Measurements from ENCODE around the gene LEFTY1. TPM values are rescaled to one million over a fixed set of nuclear protein-coding genes. Genes with fewer than 3 reads are reported as not detected.
A peak's percentile ranks its signal among the peaks of the same experiment; 100 is the strongest.

The LEFTY1 gene
- total RNA-seq, 2 experiments from 2014 or later = not detected

DNA sequence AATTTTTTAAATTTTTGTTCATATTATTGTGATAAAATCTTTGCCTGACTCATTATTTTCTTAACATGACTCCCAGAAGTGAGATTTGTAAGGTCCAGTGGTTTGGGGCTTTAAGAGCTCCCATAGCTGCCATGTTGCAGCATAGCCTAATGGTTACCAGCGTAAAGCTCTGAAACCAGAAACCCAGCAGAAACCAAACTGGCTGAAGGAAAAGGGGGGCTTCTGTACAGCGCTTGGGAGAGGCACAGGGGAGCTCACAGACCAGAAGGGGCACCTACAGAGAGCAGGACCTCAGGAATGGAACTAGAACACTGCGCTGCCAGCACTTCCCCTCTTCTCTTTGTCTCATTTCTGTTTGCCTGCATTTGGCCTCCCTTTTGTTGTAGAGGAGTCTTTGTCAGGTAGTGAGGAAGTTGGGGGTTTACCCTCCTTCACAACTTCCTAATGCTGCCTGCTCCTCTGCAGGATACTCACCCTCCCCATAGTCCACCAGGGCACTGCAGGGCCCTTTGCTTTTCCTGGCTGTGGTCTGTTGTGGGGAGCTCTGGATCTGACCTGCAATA, 37.7 kb upstream of the LEFTY1 start:
- Mint-ChIP-seq H3K4me3 (peak overlapping the region; percentile 16), H3K36me3 (ENCODE audit: low read depth) (peaks cover 15% of the 10 kb centered on the region), H3K27me3 (no peaks in the 10 kb centered on the region), H3K9me3 (ENCODE audit: low read depth) (no peaks in the 10 kb centered on the region), H3K4me1 (peaks cover 39% of the 10 kb centered on the region), H3K27ac (peak overlapping the region; percentile 49)
- DNase-seq = no peak
- no peak for ATAC-seq
- ChIA-PET POLR2A (no interaction called here), CTCF (interaction anchor here (0.5 to 0.6 kb wide), 3 partner anchors 40 to 459 kb away, joined by 3 read pairs; no protein-coding TSS in a partner anchor)
- intact Hi-C loops (cut with DNase I, micrococcal nuclease) = no loop called here

DNA sequence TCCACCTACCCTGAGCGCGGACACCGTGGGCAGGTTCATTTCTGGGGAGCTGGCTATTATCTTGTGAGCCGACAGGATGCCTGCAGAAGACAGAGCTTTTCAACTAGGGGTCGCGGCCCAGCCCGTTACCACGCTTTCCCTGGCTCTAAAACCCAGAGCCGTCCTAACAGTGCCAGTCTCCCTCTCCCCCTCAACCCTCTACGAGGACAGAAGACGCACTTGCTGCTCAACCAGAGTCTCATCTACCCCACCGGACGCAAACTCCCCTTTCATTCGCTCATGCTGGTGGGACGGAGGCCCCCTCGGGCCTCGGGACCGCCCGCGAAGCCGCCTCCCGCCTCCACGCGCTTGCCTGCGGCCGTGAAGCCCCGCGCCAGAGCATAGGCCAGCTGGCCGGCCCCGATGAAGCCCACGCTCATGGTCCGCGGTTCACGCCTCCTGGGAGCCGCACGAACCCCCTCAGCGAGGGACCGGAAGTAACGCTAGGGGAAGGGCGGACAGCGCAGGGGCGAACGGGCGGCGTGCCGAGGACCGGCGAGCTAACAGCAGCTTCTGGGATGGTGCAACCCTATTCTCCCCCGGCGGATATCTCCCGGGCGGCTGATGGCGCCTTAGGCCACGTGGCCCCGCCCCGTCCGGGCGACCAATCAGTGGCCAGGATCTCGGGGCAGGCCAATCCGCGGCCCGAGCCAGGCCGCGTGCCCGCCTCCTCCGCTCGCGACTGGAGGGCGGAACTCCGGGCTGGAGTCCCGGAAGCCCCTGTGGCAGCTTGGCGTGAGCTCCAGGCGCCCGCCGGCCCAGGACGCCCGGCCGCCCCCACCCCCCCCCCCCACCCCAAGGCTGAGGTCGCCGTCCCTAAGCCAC, 35.0 kb upstream of the LEFTY1 start, which contains the start of gene PYCR2:
Gene PYCR2 (minus strand): TSS at position 559 of the 864 bp plus-strand sequence. CDS start 140 bp downstream, at position 419.
- ChIA-PET POLR2A (interaction anchor here (0.6 to 1.8 kb wide), 4 partner anchors 27 to 146 kb away, joined by 3 to 15 read pairs (median 6); partner anchors contain the start of genes H3-3A, SRP9 and TMEM63A), CTCF (interaction anchor here (0.6 to 2.7 kb wide), 10 partner anchors 12 to 449 kb away, joined by 3 to 18 read pairs (median 4); partner anchors contain the start of genes SRP9 and TMEM63A)
- H3K27me3 Mint-ChIP-seq = no peaks in the 10 kb centered on the region
- peaks cover 54% of the 10 kb centered on the region for H3K4me1 Mint-ChIP-seq
- intact Hi-C loops (cut with DNase I, micrococcal nuclease) = loop anchor here (1.0 to 5.0 kb wide), 11 partner anchors 27 to 496 kb away; partner anchors contain the start of genes TMEM63A (in 2 of the 2), ACBD3 (in 1 of the 2), H3-3A (in 1 of the 2) and LBR (in 1 of the 2)
- no peaks in the 10 kb centered on the region for H3K9me3 Mint-ChIP-seq (ENCODE audit: low read depth)
- peak within 1 kb of the TSS; percentile 93 for H3K4me3 Mint-ChIP-seq
- peak; percentile 97 for ATAC-seq
- DNase-seq = peak; percentile 97
- peak within 1 kb of the TSS; percentile 96 for H3K27ac Mint-ChIP-seq
- H3K36me3 Mint-ChIP-seq (ENCODE audit: low read depth) = peaks cover 36% of the 10 kb centered on the region

GRCh38 chr1:225923381-225923691, 34.4 kb upstream of the LEFTY1 start:
- Mint-ChIP-seq H3K36me3 (ENCODE audit: low read depth) (peaks cover 39% of the 10 kb centered on the region), H3K27ac (peak overlapping the region; percentile 96), H3K9me3 (ENCODE audit: low read depth) (no peaks in the 10 kb centered on the region), H3K4me1 (peaks cover 50% of the 10 kb centered on the region), H3K27me3 (no peaks in the 10 kb centered on the region), H3K4me3 (peak overlapping the region; percentile 93)
- DNase-seq (no peak), ATAC-seq (no peak)
- ChIA-PET CTCF (interaction anchor here (0.7 to 2.7 kb wide), 6 partner anchors 12 to 449 kb away, joined by 3 to 18 read pairs (median 4); partner anchors contain the start of genes SRP9 and TMEM63A), POLR2A (interaction anchor here (1.3 to 1.8 kb wide), 3 partner anchors 26 to 146 kb away, joined by 4 to 15 read pairs (median 9); partner anchors contain the start of genes SRP9 and TMEM63A)
- intact Hi-C loops (cut with DNase I, micrococcal nuclease) = loop anchor here (5.0 kb wide), 2 partner anchors 54 to 264 kb away; partner anchors contain the start of gene ACBD3 (in 1 of the 2)

GRCh38 chr1:225921734-225922709, 33.1 kb upstream of the LEFTY1 start:
- Mint-ChIP-seq H3K4me1 (peaks cover 51% of the 10 kb centered on the region), H3K27ac (peak overlapping the region; percentile 74), H3K4me3 (peak overlapping the region; percentile 93), H3K27me3 (no peaks in the 10 kb centered on the region), H3K36me3 (ENCODE audit: low read depth) (peaks cover 50% of the 10 kb centered on the region), H3K9me3 (ENCODE audit: low read depth) (no peaks in the 10 kb centered on the region)
- intact Hi-C loops (cut with DNase I, micrococcal nuclease) = loop anchor here (5.0 kb wide), 2 partner anchors 55 to 265 kb away; partner anchors contain the start of gene ACBD3 (in 1 of the 2)
- ATAC-seq (no peak), DNase-seq (no peak)
- ChIA-PET CTCF (interaction anchor here (0.6 to 0.9 kb wide), 5 partner anchors 11 to 65 kb away, joined by 3 to 4 read pairs (median 3); no protein-coding TSS in a partner anchor), POLR2A (interaction anchor here (0.8 to 1.5 kb wide), 2 partner anchors 39 to 144 kb away, joined by 4 to 6 read pairs; partner anchors contain the start of genes SRP9 and TMEM63A)

GRCh38 chr1:225919906-225920305, 31.0 kb upstream of the LEFTY1 start:
- Mint-ChIP-seq H3K9me3 (ENCODE audit: low read depth) (no peaks in the 10 kb centered on the region), H3K4me1 (peaks cover 44% of the 10 kb centered on the region), H3K36me3 (ENCODE audit: low read depth) (peaks cover 56% of the 10 kb centered on the region), H3K27ac (peak overlapping the region; percentile 64), H3K27me3 (no peaks in the 10 kb centered on the region), H3K4me3 (peak overlapping the region; percentile 6)
- ATAC-seq (peak; percentile 21), DNase-seq (peak; percentile 73)
- intact Hi-C loops (cut with DNase I, micrococcal nuclease) = loop anchor here (5.0 kb wide), 2 partner anchors 57 to 267 kb away; partner anchors contain the start of gene ACBD3 (in 1 of the 2)
- POLR2A ChIA-PET = interaction anchor here (1.1 kb wide), 1 partner anchor 39 kb away, joined by 3 read pairs; no protein-coding TSS in a partner anchor
- CTCF ChIA-PET = interaction anchor here (0.8 to 1.4 kb wide), 3 partner anchors 8 to 499 kb away, joined by 3 to 7 read pairs (median 4); no protein-coding TSS in a partner anchor

DNA sequence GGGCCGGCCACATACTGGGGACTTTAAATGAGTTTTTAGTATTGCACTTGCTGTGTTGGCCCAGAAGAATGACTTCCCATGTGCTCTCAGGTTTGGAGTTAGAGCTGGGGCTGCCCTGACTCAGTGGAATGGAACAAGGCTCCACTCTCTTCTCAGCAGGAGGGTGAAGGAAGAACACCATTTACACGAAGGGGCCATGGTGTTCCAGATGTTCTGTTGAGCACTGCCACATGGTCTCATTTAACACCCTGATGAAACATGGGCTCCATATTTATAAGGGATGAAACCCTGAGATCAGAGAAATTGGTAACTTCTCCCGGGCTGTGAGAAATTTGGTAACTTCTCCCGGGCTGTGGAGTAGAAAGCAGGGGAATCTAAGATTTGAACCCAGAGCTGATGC, 29.3 kb upstream of the LEFTY1 start:
- intact Hi-C loops (cut with DNase I, micrococcal nuclease) = no loop called here
- H3K4me1 Mint-ChIP-seq = peaks cover 44% of the 10 kb centered on the region
- no peaks in the 10 kb centered on the region for H3K9me3 Mint-ChIP-seq (ENCODE audit: low read depth)
- CTCF ChIA-PET = interaction anchor here (0.6 to 0.7 kb wide), 2 partner anchors 111 to 485 kb away, joined by 4 read pairs; no protein-coding TSS in a partner anchor
- ATAC-seq (no peak), DNase-seq (no peak)
- no peaks in the 10 kb centered on the region for H3K27me3 Mint-ChIP-seq
- H3K27ac Mint-ChIP-seq = no peak overlapping the region
- no peak overlapping the region for H3K4me3 Mint-ChIP-seq
- POLR2A ChIA-PET = no interaction called here
- H3K36me3 Mint-ChIP-seq (ENCODE audit: low read depth) = peaks cover 49% of the 10 kb centered on the region

GRCh38 chr1:225917536-225917935, 28.6 kb upstream of the LEFTY1 start:
- DNase-seq (no peak), ATAC-seq (no peak)
- ChIA-PET POLR2A (no interaction called here), CTCF (interaction anchor here (0.5 to 0.7 kb wide), 2 partner anchors 215 to 484 kb away, joined by 3 to 4 read pairs; no protein-coding TSS in a partner anchor)
- intact Hi-C loops (cut with DNase I, micrococcal nuclease) = no loop called here
- Mint-ChIP-seq H3K27me3 (no peaks in the 10 kb centered on the region), H3K9me3 (ENCODE audit: low read depth) (no peaks in the 10 kb centered on the region), H3K36me3 (ENCODE audit: low read depth) (peaks cover 44% of the 10 kb centered on the region), H3K4me3 (no peak overlapping the region), H3K4me1 (peaks cover 39% of the 10 kb centered on the region), H3K27ac (peak overlapping the region; percentile 15)

GRCh38 chr1:225917101-225917500, 28.2 kb upstream of the LEFTY1 start:
- Mint-ChIP-seq H3K4me1 (peaks cover 35% of the 10 kb centered on the region), H3K36me3 (ENCODE audit: low read depth) (peaks cover 41% of the 10 kb centered on the region), H3K27ac (peak overlapping the region; percentile 15), H3K27me3 (no peaks in the 10 kb centered on the region), H3K4me3 (no peak overlapping the region), H3K9me3 (ENCODE audit: low read depth) (no peaks in the 10 kb centered on the region)
- intact Hi-C loops (cut with DNase I, micrococcal nuclease) = no loop called here
- ChIA-PET CTCF (interaction anchor here (0.5 kb wide), 1 partner anchor 215 kb away, joined by 3 read pairs; no protein-coding TSS in a partner anchor), POLR2A (no interaction called here)
- ATAC-seq = no peak
- DNase-seq = no peak

GRCh38 chr1:225915538-225915991, 26.6 kb upstream of the LEFTY1 start:
- Mint-ChIP-seq H3K4me1 (peaks cover 26% of the 10 kb centered on the region), H3K27ac (no peak overlapping the region), H3K36me3 (ENCODE audit: low read depth) (peaks cover 32% of the 10 kb centered on the region), H3K27me3 (no peaks in the 10 kb centered on the region), H3K9me3 (ENCODE audit: low read depth) (no peaks in the 10 kb centered on the region), H3K4me3 (no peak overlapping the region)
- ATAC-seq (no peak), DNase-seq (no peak)
- ChIA-PET POLR2A (no interaction called here), CTCF (interaction anchor here (0.6 to 1.0 kb wide), 3 partner anchors 49 to 439 kb away, joined by 3 to 4 read pairs (median 3); partner anchors contain the start of gene SRP9)
- intact Hi-C loops (cut with DNase I, micrococcal nuclease) = no loop called here

DNA sequence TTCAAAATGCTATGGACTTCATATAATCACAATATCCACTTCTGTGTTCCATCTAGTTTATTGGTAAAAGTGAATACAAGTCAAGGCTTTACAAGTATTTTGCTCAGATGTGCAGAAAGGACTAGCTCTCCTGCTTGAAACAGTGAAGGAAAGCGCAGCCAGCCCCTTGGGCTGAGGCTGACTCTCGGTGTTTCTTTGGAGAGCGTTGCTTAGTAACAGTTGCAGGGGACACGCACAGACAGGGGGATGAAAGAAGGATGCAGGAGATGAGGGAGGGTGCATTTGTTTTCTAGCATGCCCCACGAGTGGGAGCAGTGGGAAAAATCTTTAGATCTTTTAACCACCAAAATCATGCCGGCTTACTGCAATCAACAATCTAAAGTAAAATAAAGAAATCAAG, 26.0 kb upstream of the LEFTY1 start:
- ChIA-PET POLR2A (no interaction called here), CTCF (interaction anchor here (0.6 to 0.7 kb wide), 3 partner anchors 138 to 438 kb away, joined by 3 to 4 read pairs (median 3); no protein-coding TSS in a partner anchor)
- Mint-ChIP-seq H3K9me3 (ENCODE audit: low read depth) (no peaks in the 10 kb centered on the region), H3K4me3 (no peak overlapping the region), H3K4me1 (peaks cover 26% of the 10 kb centered on the region), H3K27ac (no peak overlapping the region), H3K36me3 (ENCODE audit: low read depth) (peaks cover 27% of the 10 kb centered on the region), H3K27me3 (no peaks in the 10 kb centered on the region)
- DNase-seq = no peak
- intact Hi-C loops (cut with DNase I, micrococcal nuclease) = loop anchor here in 1 of 2 experiments (5.0 kb wide), 3 partner anchors 38 to 138 kb away; partner anchors contain the start of gene SRP9
- no peak for ATAC-seq

Data from activated CD4-positive, alpha-beta T cell treated with anti-CD3 and anti-CD28 coated beads for 36 hours (primary cell).